IPS-11a (cell line): ENCODE measurements around the gene SHANK3.
"Not testable (repeated sequence)": the region's sequence is repeated elsewhere in the genome, so short reads cannot be mapped to it uniquely, and the experiment has no call there.

Experiments used
- H3K4me3 ChIP-seq: one replicate; pipeline ENCODE4 v1.5.1; 2013; ENCODE audit warnings: low read depth, low read length, control low read depth

SHANK3 gene

DNA sequence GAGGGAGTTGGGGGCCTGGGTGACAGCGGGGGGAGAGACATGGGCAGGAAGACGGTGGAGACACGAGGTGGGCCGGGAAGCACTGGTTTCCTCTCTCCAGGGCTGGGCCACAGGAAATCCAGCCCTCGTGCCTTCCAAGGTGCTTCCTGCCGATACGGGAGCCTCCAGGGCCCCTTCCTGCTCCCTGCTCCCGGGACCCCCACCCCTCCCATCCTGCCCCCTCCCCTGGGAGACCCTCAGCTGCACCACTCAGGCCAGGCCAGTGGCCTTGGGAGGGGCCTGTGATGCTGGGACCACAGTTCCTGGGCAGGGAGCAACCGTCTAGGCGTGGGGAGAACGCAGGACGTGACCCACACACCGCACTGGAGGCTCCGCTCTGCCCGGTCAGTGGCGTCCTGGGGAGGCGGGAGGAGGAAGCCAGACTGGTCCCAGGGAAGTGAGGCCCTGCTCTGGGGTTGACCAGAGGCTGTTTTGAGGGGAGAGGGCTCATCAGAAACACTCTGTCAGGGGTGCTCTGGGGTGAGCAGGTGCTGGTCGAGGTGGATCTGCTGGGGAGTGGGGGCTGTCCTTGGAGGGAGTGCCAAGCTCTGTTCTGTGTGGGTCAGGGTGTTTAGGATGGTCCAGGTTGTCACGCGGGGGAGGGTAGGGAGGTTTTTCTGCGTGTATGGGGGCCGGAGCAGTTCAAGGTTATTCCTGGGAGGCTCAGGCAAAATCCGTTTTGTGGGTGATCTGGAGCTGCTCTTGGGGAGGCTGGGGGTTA, at the start of gene SHANK3:
SHANK3 (plus strand) TSS at position 353 of the 760 bp plus-strand sequence.
- H3K4me3 ChIP-seq = peak within 1 kb of the TSS; percentile 47

DNA sequence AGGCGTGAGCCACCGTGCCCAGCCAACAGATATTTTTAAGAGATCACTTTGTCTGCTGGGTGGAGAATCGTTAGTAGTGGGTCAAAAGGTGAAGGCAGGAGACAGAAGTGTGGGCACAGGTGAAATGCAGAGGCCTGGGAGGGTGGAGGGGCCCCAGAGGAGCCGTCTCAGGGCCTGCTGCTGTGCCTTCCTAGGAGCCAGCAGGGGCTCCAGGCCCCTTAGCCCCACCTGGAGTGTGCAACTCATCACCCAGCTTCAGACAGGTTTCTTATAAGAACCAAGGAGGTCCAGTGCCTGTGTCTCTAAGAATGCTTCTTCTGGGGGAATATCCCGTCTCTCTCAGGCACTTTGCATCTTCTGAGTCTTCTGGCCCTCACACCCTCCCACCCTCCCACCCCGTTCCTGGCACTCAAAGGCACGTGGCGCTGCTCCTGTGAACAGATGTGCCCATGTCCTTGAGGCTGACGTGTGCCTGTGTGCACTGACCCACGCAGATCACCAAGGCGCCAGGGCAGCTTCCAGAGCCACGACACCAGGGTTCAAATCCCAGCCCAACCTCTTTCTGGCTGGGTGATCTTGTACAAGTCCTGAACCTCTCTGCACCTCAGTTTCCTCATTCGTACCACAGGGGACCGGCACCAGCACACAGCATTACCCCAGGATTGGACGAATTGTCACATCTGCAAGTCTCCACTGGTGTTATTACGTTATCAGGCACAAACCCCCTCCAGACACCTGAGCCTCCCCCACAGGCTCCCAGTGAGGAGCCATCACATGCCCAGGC, 48.1 kb upstream of the SHANK3 start:
- no peak overlapping the region for H3K4me3 ChIP-seq

GRCh38 chr22:50625131-50625567, 47.5 kb upstream of the SHANK3 start:
- H3K4me3 ChIP-seq = no peak overlapping the region

DNA sequence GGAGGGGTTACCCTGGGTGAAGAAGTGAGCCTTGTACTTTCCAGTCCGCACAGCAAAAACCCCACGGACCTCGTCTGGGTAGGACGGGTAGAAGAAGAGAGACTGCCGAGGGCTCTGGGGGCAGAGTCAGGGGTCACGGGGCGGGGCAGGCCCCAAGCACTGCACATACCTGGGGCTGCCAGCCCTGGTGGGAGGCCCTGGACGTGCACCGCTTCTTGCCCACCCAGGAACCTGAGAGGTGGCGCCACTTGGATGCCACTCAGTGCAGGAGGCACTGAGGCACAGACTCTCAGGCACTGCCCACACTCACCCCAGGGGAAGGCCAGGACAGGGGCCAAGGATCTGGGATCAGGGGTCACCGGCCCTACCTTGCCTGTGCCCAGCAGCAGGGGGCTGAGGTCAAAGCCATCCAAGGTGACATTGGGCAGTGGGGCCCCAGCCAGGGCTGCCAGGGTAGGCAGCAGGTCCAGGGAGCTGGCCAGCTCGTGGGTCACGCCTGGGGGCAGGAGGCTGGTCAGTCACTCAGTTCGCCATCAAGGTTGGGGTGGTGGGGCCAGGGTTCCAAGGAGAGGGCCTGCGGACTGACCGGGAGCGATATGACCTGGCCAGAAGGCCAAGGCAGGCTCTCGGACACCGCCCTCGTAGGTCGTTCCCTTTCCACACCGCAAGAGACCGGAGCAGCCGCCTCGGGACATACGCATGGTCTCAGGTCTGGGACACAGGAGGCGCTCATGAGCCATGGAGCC, 46.9 kb upstream of the SHANK3 start:
- no peak overlapping the region for H3K4me3 ChIP-seq

DNA sequence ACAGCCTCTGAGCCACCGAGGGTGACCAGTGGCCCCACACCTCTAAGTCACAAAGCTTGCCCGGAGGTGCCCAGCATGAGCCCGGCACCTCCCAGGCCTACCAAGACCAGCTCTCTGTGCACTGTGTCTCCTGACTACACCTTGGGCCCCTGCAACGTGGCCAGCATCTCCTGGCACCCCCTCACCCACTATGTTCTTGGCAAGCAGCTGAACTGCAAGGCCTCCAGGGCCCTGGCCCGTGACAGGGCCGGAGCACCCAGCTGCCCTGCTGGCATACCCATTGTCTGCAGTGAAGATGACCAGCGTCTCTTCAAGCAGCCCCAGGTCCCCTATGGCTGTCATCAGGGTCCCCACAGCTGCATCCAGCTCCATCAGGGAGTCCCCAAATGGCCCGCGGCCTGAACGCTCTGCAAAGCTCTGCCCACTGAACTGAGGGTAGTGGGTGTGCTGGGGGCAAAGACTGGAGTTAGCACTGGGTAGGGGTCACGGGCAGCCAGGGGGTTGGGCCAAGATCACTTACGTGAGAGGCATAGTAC, 46.2 kb upstream of the SHANK3 start:
- H3K4me3 ChIP-seq = no peak overlapping the region

DNA sequence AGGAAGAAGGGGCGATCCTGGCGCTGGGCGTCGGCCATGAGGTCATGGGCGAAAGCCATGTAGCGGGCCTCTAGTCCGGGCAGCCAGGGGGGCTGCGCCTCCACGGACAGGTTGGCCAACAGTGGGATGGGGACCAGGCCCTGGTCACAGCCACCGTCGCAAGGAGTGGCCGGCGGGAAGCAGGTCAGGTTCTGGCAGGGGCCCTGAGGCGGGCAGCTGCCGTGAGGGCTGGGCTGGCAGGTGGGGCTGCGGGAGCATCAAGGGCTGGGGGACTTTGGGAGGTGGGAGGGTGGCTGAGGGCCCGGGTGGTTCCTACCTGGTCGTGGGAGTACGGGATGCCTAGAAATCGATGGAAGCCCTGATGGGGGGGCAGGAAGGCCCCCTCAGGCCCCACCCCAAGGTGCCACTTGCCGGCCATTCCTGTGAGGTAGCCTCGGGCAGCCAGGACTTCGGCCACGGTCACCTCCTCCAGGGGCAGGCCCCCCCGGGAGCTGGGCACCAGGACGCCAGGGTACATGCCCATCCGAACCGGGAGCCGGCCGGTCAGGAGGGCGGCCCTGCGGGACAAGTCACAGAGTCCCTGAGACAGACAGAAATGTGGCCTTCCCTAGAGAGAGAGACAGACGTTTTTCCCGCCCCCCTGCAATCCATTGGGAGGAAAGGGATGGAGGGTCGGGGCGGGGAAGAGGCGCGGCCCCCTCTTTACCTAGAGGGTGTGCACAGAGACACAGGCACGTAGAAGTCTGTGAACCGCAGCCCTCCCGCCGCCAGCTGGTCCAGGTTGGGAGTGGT, 45.6 kb upstream of the SHANK3 start:
- peak overlapping the region; percentile 65 for H3K4me3 ChIP-seq

DNA sequence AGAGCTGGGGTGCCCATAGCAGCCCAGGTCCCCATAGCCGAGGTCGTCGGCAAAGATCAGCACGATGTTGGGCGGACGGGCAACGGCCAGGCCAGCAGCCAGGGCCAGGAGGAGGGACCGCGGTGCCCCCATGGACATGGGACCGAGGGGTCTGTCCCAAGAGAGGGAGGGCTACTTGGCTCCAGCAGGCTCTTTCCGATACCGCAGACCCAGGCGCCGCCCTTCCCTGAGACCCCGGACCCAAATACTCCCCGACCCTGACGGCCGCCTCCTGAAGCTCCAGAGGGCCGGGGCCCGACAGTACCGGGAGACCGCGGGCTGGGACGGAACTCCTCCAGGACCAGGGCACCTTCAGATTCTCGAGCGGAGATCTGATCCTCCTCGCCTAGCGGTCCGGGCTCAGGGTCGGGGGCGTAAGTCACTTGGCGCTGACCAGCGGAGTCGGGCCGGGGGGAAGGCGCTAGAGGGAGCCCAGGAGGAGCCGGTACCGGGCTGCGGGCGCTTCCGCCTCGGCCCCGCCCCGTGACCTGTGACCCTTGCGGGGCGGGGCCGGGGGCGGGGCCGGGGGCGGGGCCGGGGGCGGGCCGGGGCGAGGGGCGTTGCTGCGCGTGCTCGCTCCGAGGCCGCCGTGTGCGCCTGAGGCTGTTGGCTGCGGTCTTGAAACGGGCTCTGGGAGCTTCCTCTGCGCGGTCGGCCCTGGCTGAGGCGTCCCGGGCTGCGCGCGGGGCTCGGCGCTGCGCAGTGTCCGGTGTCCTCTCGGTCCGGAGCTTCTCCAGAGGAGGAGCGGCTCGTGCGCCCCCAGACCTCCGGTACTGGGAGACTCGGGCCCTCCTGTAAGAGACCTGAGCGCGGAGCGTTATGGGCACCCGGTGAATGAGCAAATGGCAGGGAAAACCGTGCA, 44.7 kb upstream of the SHANK3 start, which contains the start of gene ARSA:
ARSA (minus strand) TSS at position 511 of the 901 bp plus-strand sequence; CDS start at position 138, 373 bp downstream.
- peak within 1 kb of the TSS; percentile 65 for H3K4me3 ChIP-seq

GRCh38 chr22:50628543-50629134, 44.0 kb upstream of the SHANK3 start:
- H3K4me3 ChIP-seq = peak overlapping the region; percentile 63

DNA sequence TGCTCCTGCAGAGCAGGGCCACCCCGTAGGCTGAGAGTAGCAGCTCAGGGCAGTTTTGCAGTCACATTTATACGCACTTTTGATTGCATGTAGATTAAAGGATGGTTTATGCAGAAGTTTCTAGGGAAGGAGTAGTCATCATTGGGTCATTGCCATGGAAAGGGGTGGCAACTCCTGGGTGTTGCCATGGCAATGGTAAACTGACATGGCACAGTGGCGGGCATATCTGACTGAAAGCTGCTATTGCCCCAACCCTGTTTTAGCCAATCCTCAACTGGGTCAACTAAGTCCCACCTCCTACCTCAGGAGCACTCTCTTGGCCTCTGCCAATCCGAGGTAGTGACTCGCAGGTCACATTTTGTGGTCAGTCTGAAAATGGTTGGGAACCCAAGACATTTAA, 42.2 kb upstream of the SHANK3 start:
- H3K4me3 ChIP-seq = no peak overlapping the region

DNA sequence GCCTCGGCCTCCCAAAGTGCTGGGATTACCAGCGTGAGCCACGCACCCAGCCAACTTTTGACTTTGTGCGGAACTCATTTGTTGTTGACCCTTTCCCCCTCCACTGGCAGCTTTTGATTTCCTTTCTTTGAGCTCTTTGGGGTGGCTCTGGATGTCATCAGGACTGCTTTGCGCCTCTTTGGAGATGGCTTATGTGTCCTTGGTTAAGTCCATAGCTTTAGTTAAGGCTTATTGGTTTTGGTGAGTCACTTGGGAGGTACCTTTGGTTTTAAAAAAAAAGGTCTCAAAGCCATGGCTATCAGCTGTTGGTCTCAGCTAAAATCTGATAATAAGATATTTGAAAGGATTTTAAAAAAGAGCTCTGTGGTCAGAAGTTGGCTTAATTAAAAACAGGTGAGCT, 39.5 kb upstream of the SHANK3 start:
- no peak overlapping the region for H3K4me3 ChIP-seq

GRCh38 chr22:50633771-50634170, 38.9 kb upstream of the SHANK3 start:
- no peak overlapping the region for H3K4me3 ChIP-seq

DNA sequence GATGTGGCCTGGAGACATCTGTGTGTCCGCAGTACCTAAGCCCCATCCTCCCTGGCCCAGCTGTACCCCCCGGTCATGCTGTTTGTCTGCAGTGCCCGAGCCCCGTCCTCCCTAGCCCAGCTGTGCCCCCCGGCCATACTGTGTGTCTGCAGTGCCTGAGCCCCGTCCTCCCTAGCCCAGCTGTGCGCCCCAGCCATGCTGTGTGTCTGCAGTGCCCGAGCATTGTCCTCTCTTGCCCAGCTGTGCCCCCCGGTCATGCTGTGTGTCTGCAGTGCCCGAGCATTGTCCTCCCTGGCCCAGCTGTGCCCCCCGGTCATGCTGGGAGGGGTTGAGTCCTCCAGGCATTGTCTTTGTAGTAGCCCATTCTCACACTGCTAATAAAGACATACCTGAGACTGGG, 37.0 kb upstream of the SHANK3 start:
- no peak overlapping the region for H3K4me3 ChIP-seq

DNA sequence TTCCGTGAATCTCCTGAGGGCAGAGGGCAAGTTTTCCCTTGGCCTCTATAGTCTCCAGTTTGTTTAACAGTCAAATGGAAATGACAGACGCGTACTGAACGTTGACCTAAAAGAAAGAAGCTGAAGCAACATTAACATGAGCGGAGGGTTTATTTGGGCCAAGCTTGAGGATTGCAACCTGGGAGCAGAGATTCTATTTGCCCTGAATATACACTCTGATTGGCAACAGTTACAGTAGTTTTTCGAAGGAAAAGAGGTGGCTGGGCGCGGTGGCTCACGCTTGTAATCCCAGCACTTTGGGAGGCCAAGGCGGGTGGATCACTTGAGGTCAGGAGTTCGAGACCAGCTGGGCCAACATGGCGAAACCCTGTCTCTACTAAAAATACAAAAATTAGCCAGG, 32.3 kb upstream of the SHANK3 start:
- H3K4me3 ChIP-seq = not testable (repeated sequence)

- no peak overlapping the region for H3K4me3 ChIP-seq
Observed at GRCh38 chr22:50640857-50641647, 31.6 kb upstream of the SHANK3 start.

DNA sequence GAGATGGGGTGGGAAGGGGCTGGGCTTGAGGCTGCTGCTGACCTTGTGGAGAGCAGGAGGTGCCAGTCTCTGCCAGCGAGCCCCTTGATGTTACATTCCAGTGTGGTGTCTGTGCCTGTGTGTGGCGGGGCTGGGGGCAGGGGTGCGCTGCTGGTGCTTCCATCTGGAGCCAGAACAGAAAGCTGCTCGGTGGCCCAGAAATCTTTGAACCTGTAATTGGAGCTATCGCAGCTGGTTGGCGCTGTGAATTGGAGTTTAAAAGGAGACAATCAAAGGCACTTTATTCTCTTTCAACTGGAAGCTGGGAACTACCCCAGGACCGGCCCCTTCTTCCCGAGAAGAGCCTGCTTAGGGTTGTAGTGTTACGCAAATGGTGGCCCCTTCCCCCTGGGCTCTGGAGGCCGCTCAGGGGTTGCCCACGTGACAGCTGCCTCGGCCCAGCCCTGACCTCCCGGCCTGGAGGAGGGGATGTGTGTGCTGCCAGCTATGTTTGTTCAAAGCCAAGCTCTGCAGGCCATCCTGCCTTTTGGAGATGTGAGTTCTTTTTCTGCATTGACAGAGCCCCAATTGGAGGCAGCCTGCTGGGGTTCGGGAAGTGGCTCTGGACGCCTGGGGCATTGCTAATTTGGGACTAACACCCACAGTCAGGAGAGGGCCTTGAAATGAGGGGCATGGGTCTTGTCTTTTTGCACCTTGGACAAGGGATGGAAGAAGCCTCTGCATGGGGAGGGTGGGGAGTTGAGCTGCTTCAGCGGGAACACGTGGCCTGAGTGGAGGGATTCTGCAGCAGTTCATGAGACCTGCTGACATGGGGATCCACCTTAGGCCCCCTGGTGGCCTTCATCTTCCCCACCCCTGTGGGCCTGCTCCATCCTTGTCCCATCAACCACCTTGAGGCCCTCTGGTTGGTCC, 30.7 kb upstream of the SHANK3 start:
- no peak overlapping the region for H3K4me3 ChIP-seq

- H3K4me3 ChIP-seq = not testable (repeated sequence)
Observed at GRCh38 chr22:50643021-50643820, 29.4 kb upstream of the SHANK3 start.

- not testable (repeated sequence) for H3K4me3 ChIP-seq
Observed at GRCh38 chr22:50643821-50644101, 28.9 kb upstream of the SHANK3 start.
